ENCODE measurements around the gene RASA3.

The RASA3 gene

GRCh38 chr13:114068656-114069318, 63.6 kb downstream of the RASA3 start:
- no peak overlapping the region for H3K4me3 ChIP-seq (ENCODE audit: low read depth, low read length)
- DNase-seq (ENCODE audit: low read depth) = peak; percentile 75

GRCh38 chr13:114067886-114068651, 64.4 kb downstream of the RASA3 start:
- TF ChIP-seq CTCF (conservative IDR thresholded peaks at IDR 0.05; ENCODE audit: low read depth, low read length) = no peak
- DNase-seq (ENCODE audit: low read depth) = no peak
- H3K4me3 ChIP-seq (ENCODE audit: low read depth, low read length) = no peak overlapping the region

More at GRCh38 chr13:114068656-114069318, 63.6 kb downstream of the RASA3 start:
- peak; percentile 12 for TF ChIP-seq CTCF (conservative IDR thresholded peaks at IDR 0.05; ENCODE audit: low read depth, low read length)

- no peak overlapping the region for H3K4me3 ChIP-seq (ENCODE audit: low read depth, low read length)
- DNase-seq (ENCODE audit: low read depth) = no peak
- TF ChIP-seq CTCF (conservative IDR thresholded peaks at IDR 0.05; ENCODE audit: low read depth, low read length) = no peak
These were observed 65.0 kb downstream of the RASA3 start for GRCh38 chr13:114067381-114067885.

GRCh38 chr13:114066956-114067355, 65.5 kb downstream of the RASA3 start:
- H3K4me3 ChIP-seq (ENCODE audit: low read depth, low read length) = no peak overlapping the region
- no peak for TF ChIP-seq CTCF (conservative IDR thresholded peaks at IDR 0.05; ENCODE audit: low read depth, low read length)
- no peak for DNase-seq (ENCODE audit: low read depth)

- TF ChIP-seq CTCF (conservative IDR thresholded peaks at IDR 0.05; ENCODE audit: low read depth, low read length) = no peak
- DNase-seq (ENCODE audit: low read depth) = no peak
- no peak overlapping the region for H3K4me3 ChIP-seq (ENCODE audit: low read depth, low read length)
These were observed 66.3 kb downstream of the RASA3 start for GRCh38 chr13:114065926-114066774.

- peak overlapping the region; percentile 24 for H3K4me3 ChIP-seq (ENCODE audit: low read depth, low read length)
- no peak for TF ChIP-seq CTCF (conservative IDR thresholded peaks at IDR 0.05; ENCODE audit: low read depth, low read length)
- peak; percentile 99 for DNase-seq (ENCODE audit: low read depth)
These were observed 67.1 kb downstream of the RASA3 start for GRCh38 chr13:114065141-114065925.

Data from choroid plexus epithelial cell (primary cell).